Uterus (tissue), 4 donors: ENCODE results near the gene GRIK2. TPM values are rescaled to one million over a fixed set of nuclear protein-coding genes. Genes with fewer than 3 reads are reported as not detected.

Experiments
- DNase-seq, 2 donors: peaks; one replicate each; pipeline ENCODE4 v3.0.0-alpha.2; 2019 to 2020
- H3K27ac ChIP-seq, 2 donors: fragments of 200-600 bp; sonication (generic); 1 replicate in 1 of 2; 2 replicates in 1 of 2; pipeline ENCODE4 v1.5.1; 2016 to 2018
- H3K27me3 ChIP-seq, 2 donors: fragments of 200-600 bp; sonication (generic); one replicate each; pipeline ENCODE4 v1.5.1; 2018 to 2019; ENCODE audit warnings: control low read depth in 1 of 2
- H3K36me3 ChIP-seq, 2 donors: fragments of 200-600 bp; sonication (generic); one replicate each; pipeline ENCODE4 v1.5.1; 2019; ENCODE audit warnings: control low read depth in 1 of 2
- H3K4me1 ChIP-seq, 2 donors: fragments of 200-600 bp; sonication (generic); one replicate each; pipeline ENCODE4 v1.5.1; 2018 to 2019; ENCODE audit warnings: control low read depth in 1 of 2
- H3K4me3 ChIP-seq, 2 donors: fragments of 200-600 bp; sonication (generic); 1 replicate in 1 of 2; 2 replicates in 1 of 2; pipeline ENCODE4 v1.5.1; 2018 to 2019; ENCODE audit warnings: mild to moderate bottlenecking in 1 of 2
- H3K9me3 ChIP-seq, 2 donors: fragments of 200-600 bp; sonication (generic); one replicate each; pipeline ENCODE4 v1.5.1; 2019; ENCODE audit warnings: control low read depth in 1 of 2
- CTCF ChIP-seq, 4 experiments: fragments of 200-600 bp in 2 of 4; fragments of 450-650 bp in 2 of 4; sonication (generic) in 2 of 4; IDR thresholded peaks; one replicate each; pipeline ENCODE4 v1.5.1; 2016 to 2019; ENCODE audit warnings: antibody characterized with exemption in 4 of 4, mild to moderate bottlenecking in 2 of 4, moderate library complexity in 1 of 4
- POLR2A ChIP-seq, 2 donors: fragments of 450-650 bp; IDR thresholded peaks; one replicate each; pipeline ENCODE4 v1.6.1; 2016; ENCODE audit warnings: antibody characterized with exemption in 2 of 2, mild to moderate bottlenecking in 1 of 2, moderate library complexity in 1 of 2
- intact Hi-C: fragments of 100-400 bp; cut with DNase I; formaldehyde crosslinking; loops from one replicate; pipeline ENCODE4 v1.15.1; 2023; ENCODE audit warnings: low total_unique reads
- total RNA-seq, 4 donors: library from RNA; depleted of rRNA in 3 of 4; stranded (reverse); fragments of >200 nt in 3 of 4; gene quantifications; one replicate each; pipeline versions ENCODE4 v1.1.0 to v1.2.4, GENCODE V29; 2014 to 2023
- donor health status: DM: yes; HTN: yes; CAD: no.

GRIK2 gene
- total RNA-seq, 4 donors from 2014 or later: 0.76 to 13.1 TPM; not detected in 2

GRCh38 chr6:101845621-101846020 is 452.1 kb downstream of the GRIK2 start:
- intact Hi-C loops: no loop called here
- Histone ChIP-seq H3K36me3 (no peaks in the 10 kb centered on the region), H3K4me3 (no peak overlapping the region), H3K27ac (no peak overlapping the region), H3K27me3 (no peaks in the 10 kb centered on the region), H3K9me3 (no peaks in the 10 kb centered on the region), H3K4me1 (no peaks in the 10 kb centered on the region)
- TF ChIP-seq CTCF (IDR thresholded peaks at IDR 0.05) (no peak), POLR2A (IDR thresholded peaks at IDR 0.05) (no peak)
- DNase-seq: no peak

GRCh38 chr6:101847690-101848089 is 454.2 kb downstream of the GRIK2 start:
- no peaks in the 10 kb centered on the region for H3K4me1 ChIP-seq

GRCh38 chr6:101851911-101852310 is 458.4 kb downstream of the GRIK2 start:
- no peaks in the 10 kb centered on the region for H3K4me1 ChIP-seq
- DNase-seq: no peak
- no peaks in the 10 kb centered on the region for H3K9me3 ChIP-seq
- H3K27me3 ChIP-seq: no peaks in the 10 kb centered on the region
- no peak overlapping the region for H3K27ac ChIP-seq
- H3K4me3 ChIP-seq: no peak overlapping the region
- H3K36me3 ChIP-seq: no peaks in the 10 kb centered on the region
- TF ChIP-seq POLR2A (IDR thresholded peaks at IDR 0.05) (no peak), CTCF (IDR thresholded peaks at IDR 0.05) (no peak)
- intact Hi-C loops: no loop called here

More at GRCh38 chr6:101847690-101848089, 454.2 kb downstream of the GRIK2 start:
- Histone ChIP-seq H3K4me3 (no peak overlapping the region), H3K27me3 (no peaks in the 10 kb centered on the region), H3K27ac (no peak overlapping the region), H3K9me3 (no peaks in the 10 kb centered on the region), H3K36me3 (no peaks in the 10 kb centered on the region)
- TF ChIP-seq CTCF (IDR thresholded peaks at IDR 0.05) (no peak), POLR2A (IDR thresholded peaks at IDR 0.05) (no peak)
- intact Hi-C loops: no loop called here
- DNase-seq: no peak

DNA sequence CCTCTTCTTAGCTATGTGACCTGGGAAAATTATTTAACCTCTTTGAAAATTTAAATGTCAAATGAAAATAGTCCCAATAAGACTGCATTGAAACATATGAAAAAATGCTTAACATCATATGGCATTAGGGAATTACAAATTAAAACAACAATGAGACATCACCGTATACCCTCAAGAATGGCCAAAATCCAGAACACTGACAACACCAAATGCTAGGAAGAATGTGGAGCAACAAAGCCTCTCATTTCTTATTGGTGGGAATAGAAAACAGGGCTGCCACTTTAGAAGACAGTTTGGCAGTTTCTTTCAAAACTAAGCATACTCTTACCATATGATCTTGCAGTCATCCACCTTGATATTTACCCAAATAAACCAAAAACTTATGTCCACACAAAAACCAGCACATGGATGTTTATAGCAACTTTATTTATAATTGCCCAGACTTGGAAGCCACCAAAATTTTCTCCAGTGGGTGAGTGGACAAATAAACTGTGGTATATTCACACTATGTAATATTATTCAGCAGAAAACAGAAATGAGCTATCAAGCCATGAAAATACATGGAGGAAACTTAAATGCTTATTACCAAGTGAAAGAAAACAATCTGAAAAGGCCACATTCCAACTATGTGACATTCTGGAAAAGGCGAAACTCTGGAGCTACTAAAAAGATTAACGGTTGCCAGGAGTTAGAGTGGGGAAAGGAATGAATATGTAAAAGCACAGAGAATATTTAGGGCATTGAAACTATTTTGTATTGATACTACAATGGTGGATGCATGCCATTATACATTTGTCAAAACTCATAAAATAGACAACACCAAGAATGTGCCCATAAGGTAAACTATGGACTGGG is 459.9 kb downstream of the GRIK2 start:
- no peak overlapping the region for H3K4me3 ChIP-seq
- no peak for TF ChIP-seq CTCF (IDR thresholded peaks at IDR 0.05)
- TF ChIP-seq POLR2A (IDR thresholded peaks at IDR 0.05): no peak
- H3K27me3 ChIP-seq: no peaks in the 10 kb centered on the region
- H3K4me1 ChIP-seq: no peaks in the 10 kb centered on the region
- H3K27ac ChIP-seq: no peak overlapping the region
- DNase-seq: no peak
- intact Hi-C loops: no loop called here
- no peaks in the 10 kb centered on the region for H3K36me3 ChIP-seq
- H3K9me3 ChIP-seq: no peaks in the 10 kb centered on the region

DNA sequence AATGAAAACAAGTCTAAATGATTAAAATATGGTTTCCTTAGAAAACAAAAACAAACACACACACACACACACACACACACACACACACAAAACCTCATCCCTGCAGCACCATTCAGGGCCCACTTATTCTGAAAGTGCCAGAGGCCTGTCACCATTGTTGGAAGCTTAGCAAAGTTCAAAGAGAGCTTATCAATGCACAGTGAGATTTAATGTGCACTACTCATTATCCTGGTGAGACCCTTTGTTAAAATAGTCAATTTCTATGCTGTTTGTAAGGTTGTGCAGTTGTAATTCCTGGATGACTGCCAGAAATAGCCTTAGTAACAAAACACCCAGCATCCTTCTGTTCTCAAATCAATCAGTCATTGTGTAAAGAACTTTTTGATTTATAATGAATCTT is 482.9 kb downstream of the GRIK2 start:
- TF ChIP-seq CTCF (IDR thresholded peaks at IDR 0.05) (no peak), POLR2A (IDR thresholded peaks at IDR 0.05) (no peak)
- intact Hi-C loops: no loop called here
- Histone ChIP-seq H3K27me3 (no peaks in the 10 kb centered on the region), H3K36me3 (no peaks in the 10 kb centered on the region), H3K9me3 (no peaks in the 10 kb centered on the region), H3K27ac (no peak overlapping the region), H3K4me1 (no peaks in the 10 kb centered on the region), H3K4me3 (no peak overlapping the region)
- DNase-seq: no peak
